ENCODE measurements around the gene DNAAF5. TPM values are rescaled to one million over a fixed set of nuclear protein-coding genes. Genes with fewer than 3 reads are reported as not detected.

The DNAAF5 gene
- total and polyA plus RNA-seq, 9 of the 15 experiments (the other 6 are each of a cell fraction or from before 2014, with no cell fraction given) = 3.1 to 69.7 (median 19.1) TPM

DNA sequence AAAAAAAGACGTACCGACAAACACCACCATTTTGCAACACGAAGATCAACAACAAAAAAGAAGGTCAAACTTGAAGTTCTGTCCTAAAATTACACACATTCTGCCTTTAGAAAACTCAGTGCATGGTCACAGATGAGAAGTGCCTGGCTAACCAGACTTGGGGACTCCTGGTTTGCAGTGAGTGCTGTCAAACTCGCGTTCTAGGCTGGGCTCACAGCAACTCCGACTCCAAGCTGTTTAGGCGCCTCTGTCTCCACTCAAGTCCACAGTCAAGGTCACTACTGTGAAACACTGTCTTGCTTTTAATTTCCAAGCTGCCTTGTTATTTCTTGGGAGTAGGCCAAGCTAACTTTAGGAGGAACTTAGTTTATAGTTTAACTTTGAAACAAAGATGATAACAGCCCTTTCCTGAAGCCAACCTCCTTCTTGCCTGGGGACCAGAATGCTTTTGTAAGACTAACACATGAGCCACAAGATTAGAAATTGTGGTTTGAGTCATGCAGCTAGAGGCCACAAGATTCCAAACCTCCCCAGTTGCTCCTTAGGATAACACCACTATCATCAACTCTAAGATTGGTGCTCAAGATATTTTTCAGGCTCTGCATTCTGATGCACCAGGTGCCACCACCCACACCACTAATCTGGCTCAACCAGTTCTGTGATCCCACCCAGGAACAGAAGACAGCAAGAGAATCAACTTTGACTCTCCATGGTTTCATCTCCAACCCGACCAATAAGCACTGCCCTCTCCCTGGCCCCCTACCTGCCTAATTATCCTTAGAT is 1.1 kb upstream of the DNAAF5 start (continued):
- TF ChIP-seq PURB (CRISPR knock-in tag; IDR thresholded peaks at IDR 0.05; ENCODE audit: low read depth) (no peak), RBM15 (IDR thresholded peaks at IDR 0.05; ENCODE audit: insufficient read depth, low read length) (no peak), ZBED1 (IDR thresholded peaks at IDR 0.05) (no peak; the same call in 1 of the 2 replicates), KLF13 (tag; IDR thresholded peaks at IDR 0.05; ENCODE audit: borderline replicate concordance, low read depth) (no peak), ELF4 (CRISPR knock-in tag; IDR thresholded peaks at IDR 0.05) (no peak; the same call in 1 of the 2 replicates), ZNF583 (CRISPR knock-in tag; IDR thresholded peaks at IDR 0.05) (0 out of 2 replicates have a peak, but pooled peaks have one; percentile 47), NFIX (CRISPR knock-in tag; IDR thresholded peaks at IDR 0.05; ENCODE audit: low read depth) (no peak), POLR2AphosphoS2 (IDR thresholded peaks at IDR 0.05; ENCODE audit: low read length) (no peak), POLR3A (IDR thresholded peaks at IDR 0.05; ENCODE audit: borderline replicate concordance, extremely low read depth, insufficient read depth, insufficient read length) (no peak), NR3C1 (CRISPR knock-in tag; IDR thresholded peaks at IDR 0.05) (no peak), NELFE (IDR thresholded peaks at IDR 0.05; ENCODE audit: insufficient read depth, insufficient read length) (no peak), ZNF644 (tag; IDR thresholded peaks at IDR 0.05; ENCODE audit: low read depth) (no peak), ARHGAP35 (IDR thresholded peaks at IDR 0.05; ENCODE audit: partially characterized antibody) (no peak), HDAC2 (IDR thresholded peaks at IDR 0.05) (peak; percentile 51), ZNF175 (CRISPR knock-in tag; IDR thresholded peaks at IDR 0.05; ENCODE audit: low read depth) (0 out of 2 replicates have a peak, but pooled peaks have one; percentile 45), ZSCAN29 (IDR thresholded peaks at IDR 0.05) (no peak), KDM1A (IDR thresholded peaks at IDR 0.05) (peak; percentile 94 to 95), SETDB1 (IDR thresholded peaks at IDR 0.05; ENCODE audit: low read length) (no peak), SMARCC2 (IDR thresholded peaks at IDR 0.05; ENCODE audit: low read depth) (peak; percentile 85)
- TF ChIP-seq, protein P1, sequence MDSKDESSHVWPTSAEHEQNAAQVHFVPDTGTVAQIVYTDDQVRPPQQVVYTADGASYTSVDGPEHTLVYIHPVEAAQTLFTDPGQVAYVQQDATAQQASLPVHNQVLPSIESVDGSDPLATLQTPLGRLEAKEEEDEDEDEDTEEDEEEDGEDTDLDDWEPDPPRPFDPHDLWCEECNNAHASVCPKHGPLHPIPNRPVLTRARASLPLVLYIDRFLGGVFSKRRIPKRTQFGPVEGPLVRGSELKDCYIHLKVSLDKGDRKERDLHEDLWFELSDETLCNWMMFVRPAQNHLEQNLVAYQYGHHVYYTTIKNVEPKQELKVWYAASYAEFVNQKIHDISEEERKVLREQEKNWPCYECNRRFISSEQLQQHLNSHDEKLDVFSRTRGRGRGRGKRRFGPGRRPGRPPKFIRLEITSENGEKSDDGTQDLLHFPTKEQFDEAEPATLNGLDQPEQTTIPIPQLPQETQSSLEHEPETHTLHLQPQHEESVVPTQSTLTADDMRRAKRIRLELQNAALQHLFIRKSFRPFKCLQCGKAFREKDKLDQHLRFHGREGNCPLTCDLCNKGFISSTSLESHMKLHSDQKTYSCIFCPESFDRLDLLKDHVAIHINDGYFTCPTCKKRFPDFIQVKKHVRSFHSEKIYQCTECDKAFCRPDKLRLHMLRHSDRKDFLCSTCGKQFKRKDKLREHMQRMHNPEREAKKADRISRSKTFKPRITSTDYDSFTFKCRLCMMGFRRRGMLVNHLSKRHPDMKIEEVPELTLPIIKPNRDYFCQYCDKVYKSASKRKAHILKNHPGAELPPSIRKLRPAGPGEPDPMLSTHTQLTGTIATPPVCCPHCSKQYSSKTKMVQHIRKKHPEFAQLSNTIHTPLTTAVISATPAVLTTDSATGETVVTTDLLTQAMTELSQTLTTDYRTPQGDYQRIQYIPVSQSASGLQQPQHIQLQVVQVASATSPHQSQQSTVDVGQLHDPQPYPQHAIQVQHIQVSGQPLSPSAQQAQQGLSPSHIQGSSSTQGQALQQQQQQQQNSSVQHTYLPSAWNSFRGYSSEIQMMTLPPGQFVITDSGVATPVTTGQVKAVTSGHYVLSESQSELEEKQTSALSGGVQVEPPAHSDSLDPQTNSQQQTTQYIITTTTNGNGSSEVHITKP (IDR thresholded peaks at IDR 0.05; ENCODE audit: partially characterized antibody) = no peak
- TF ChIP-seq, protein P2, sequence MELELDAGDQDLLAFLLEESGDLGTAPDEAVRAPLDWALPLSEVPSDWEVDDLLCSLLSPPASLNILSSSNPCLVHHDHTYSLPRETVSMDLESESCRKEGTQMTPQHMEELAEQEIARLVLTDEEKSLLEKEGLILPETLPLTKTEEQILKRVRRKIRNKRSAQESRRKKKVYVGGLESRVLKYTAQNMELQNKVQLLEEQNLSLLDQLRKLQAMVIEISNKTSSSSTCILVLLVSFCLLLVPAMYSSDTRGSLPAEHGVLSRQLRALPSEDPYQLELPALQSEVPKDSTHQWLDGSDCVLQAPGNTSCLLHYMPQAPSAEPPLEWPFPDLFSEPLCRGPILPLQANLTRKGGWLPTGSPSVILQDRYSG (tag; conservative IDR thresholded peaks at IDR 0.05; ENCODE audit: low read depth) = no peak
- TF ChIP-seq, protein P3, sequence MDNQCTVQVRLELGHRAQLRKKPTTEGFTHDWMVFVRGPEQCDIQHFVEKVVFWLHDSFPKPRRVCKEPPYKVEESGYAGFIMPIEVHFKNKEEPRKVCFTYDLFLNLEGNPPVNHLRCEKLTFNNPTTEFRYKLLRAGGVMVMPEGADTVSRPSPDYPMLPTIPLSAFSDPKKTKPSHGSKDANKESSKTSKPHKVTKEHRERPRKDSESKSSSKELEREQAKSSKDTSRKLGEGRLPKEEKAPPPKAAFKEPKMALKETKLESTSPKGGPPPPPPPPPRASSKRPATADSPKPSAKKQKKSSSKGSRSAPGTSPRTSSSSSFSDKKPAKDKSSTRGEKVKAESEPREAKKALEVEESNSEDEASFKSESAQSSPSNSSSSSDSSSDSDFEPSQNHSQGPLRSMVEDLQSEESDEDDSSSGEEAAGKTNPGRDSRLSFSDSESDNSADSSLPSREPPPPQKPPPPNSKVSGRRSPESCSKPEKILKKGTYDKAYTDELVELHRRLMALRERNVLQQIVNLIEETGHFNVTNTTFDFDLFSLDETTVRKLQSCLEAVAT (IDR thresholded peaks at IDR 0.05) = peak in 1 of 2 experiments; percentile 92; a peak in 2 of 4 replicates

Measured in K562 (cell line).